Measurements from ENCODE around the gene CTIF. TPM values are rescaled to one million over a fixed set of nuclear protein-coding genes. Genes with fewer than 3 reads are reported as not detected.

CTIF gene
- polyA plus RNA-seq, 4 donors: 14.6 to 30.7 (median 22.6) TPM

- DNase-seq (ENCODE audit: low read depth in 4 of 4, low spot score in 3 of 4): no peak
Measured at GRCh38 chr18:48531908-48532307, 6.9 kb upstream of the CTIF start.

- DNase-seq (ENCODE audit: low read depth in 4 of 4, low spot score in 3 of 4): no peak
Measured at GRCh38 chr18:48533340-48534070, 5.3 kb upstream of the CTIF start.

GRCh38 chr18:48534364-48534763 lies 4.5 kb upstream of the CTIF start:
- DNase-seq (ENCODE audit: low read depth in 4 of 4, low spot score in 3 of 4): no peak

- no peak for DNase-seq (ENCODE audit: low read depth in 4 of 4, low spot score in 3 of 4)
Measured at GRCh38 chr18:48535956-48536355, 2.9 kb upstream of the CTIF start.

- no peak for DNase-seq (ENCODE audit: low read depth in 4 of 4, low spot score in 3 of 4)
Measured at GRCh38 chr18:48536516-48536915, 2.3 kb upstream of the CTIF start.

- peak in 2 of 4 donors; percentile 39 for DNase-seq (ENCODE audit: low read depth in 4 of 4, low spot score in 3 of 4)
Measured at GRCh38 chr18:48539406-48540250, 797 bp downstream of the CTIF start.

- DNase-seq (ENCODE audit: low read depth in 4 of 4, low spot score in 3 of 4): peak in 1 of 4 donors; percentile 22
Measured at GRCh38 chr18:48540251-48541025, 1.6 kb downstream of the CTIF start.

GRCh38 chr18:48541026-48541746 lies 2.4 kb downstream of the CTIF start:
- peak in 2 of 4 donors; percentile 39 to 40 for DNase-seq (ENCODE audit: low read depth in 4 of 4, low spot score in 3 of 4)

GRCh38 chr18:48541747-48542400 lies 3.0 kb downstream of the CTIF start:
- DNase-seq (ENCODE audit: low read depth in 4 of 4, low spot score in 3 of 4): no peak

GRCh38 chr18:48542513-48543181 lies 3.8 kb downstream of the CTIF start:
- DNase-seq (ENCODE audit: low read depth in 4 of 4, low spot score in 3 of 4): no peak

GRCh38 chr18:48543228-48543627 lies 4.4 kb downstream of the CTIF start:
- DNase-seq (ENCODE audit: low read depth in 4 of 4, low spot score in 3 of 4): no peak

GRCh38 chr18:48544116-48544515 lies 5.3 kb downstream of the CTIF start:
- no peak for DNase-seq (ENCODE audit: low read depth in 4 of 4, low spot score in 3 of 4)

- DNase-seq (ENCODE audit: low read depth in 4 of 4, low spot score in 3 of 4): no peak
Measured at GRCh38 chr18:48544661-48545415, 6.0 kb downstream of the CTIF start.

GRCh38 chr18:48545757-48546321 lies 7.0 kb downstream of the CTIF start:
- peak in 2 of 4 donors; percentile 40 to 50 for DNase-seq (ENCODE audit: low read depth in 4 of 4, low spot score in 3 of 4)

GRCh38 chr18:48546396-48546795 lies 7.6 kb downstream of the CTIF start:
- DNase-seq (ENCODE audit: low read depth in 4 of 4, low spot score in 3 of 4): no peak

- peak in 1 of 4 donors; percentile 22 for DNase-seq (ENCODE audit: low read depth in 4 of 4, low spot score in 3 of 4)
Measured at GRCh38 chr18:48547531-48547981, 8.7 kb downstream of the CTIF start.

- no peak for DNase-seq (ENCODE audit: low read depth in 4 of 4, low spot score in 3 of 4)
Measured at GRCh38 chr18:48548011-48548771, 9.4 kb downstream of the CTIF start.

Data from left renal pelvis (tissue), 4 donors.